A204.1 (cell line): ENCODE data around the gene OR9Q1.
"Not testable (repeated sequence)": the region's sequence is repeated elsewhere in the genome, so short reads cannot be mapped to it uniquely, and the experiment has no call there.

Experiments
- FAIRE-seq: peaks from 2 replicates; lab custom pipeline; 2012; peaks lifted over from hg19 to GRCh38; lab: Jason Lieb, UNC

The OR9Q1 gene

GRCh38 chr11:58023435-58023931, at the start of gene OR9Q1:
OR9Q1 (plus strand) TSS chr11:58023881; CDS start chr11:58179445, 155,564 bp downstream.
- no peak for FAIRE-seq

- no peak for FAIRE-seq
These were observed 49.5 kb upstream of the OR9Q1 start for GRCh38 chr11:57974132-57974531.

- no peak for FAIRE-seq
These were observed 48.7 kb upstream of the OR9Q1 start for GRCh38 chr11:57974848-57975601.

GRCh38 chr11:57977709-57978108, 46.0 kb upstream of the OR9Q1 start:
- FAIRE-seq: no peak

- no peak for FAIRE-seq
These were observed 44.8 kb upstream of the OR9Q1 start for GRCh38 chr11:57978686-57979531.

GRCh38 chr11:57979532-57980079, 44.1 kb upstream of the OR9Q1 start:
- no peak for FAIRE-seq

GRCh38 chr11:57980201-57980600, 43.5 kb upstream of the OR9Q1 start:
- FAIRE-seq: no peak

- no peak for FAIRE-seq
These were observed 42.1 kb upstream of the OR9Q1 start for GRCh38 chr11:57981536-57981935.

GRCh38 chr11:57982776-57983175, 40.9 kb upstream of the OR9Q1 start:
- FAIRE-seq: no peak

- FAIRE-seq: no peak
These were observed 40.5 kb upstream of the OR9Q1 start for GRCh38 chr11:57983191-57983590.

- FAIRE-seq: not testable (repeated sequence)
These were observed 24.2 kb upstream of the OR9Q1 start for GRCh38 chr11:57999523-57999922.

- not testable (repeated sequence) for FAIRE-seq
These were observed 23.7 kb upstream of the OR9Q1 start for GRCh38 chr11:58000021-58000420.

- no peak for FAIRE-seq
These were observed 23.0 kb upstream of the OR9Q1 start for GRCh38 chr11:58000699-58001098.

GRCh38 chr11:58003036-58003435, 20.6 kb upstream of the OR9Q1 start:
- FAIRE-seq: no peak

- no peak for FAIRE-seq
These were observed 20.1 kb upstream of the OR9Q1 start for GRCh38 chr11:58003591-58003990.

- no peak for FAIRE-seq
These were observed 19.0 kb upstream of the OR9Q1 start for GRCh38 chr11:58004664-58005063.

- FAIRE-seq: no peak
These were observed 16.7 kb upstream of the OR9Q1 start for GRCh38 chr11:58006940-58007339.

GRCh38 chr11:58011771-58012170, 11.9 kb upstream of the OR9Q1 start:
- FAIRE-seq: no peak

- FAIRE-seq: no peak
These were observed 965 bp downstream of the OR9Q1 start for GRCh38 chr11:58024601-58025091.

- FAIRE-seq: no peak
These were observed 3.7 kb downstream of the OR9Q1 start for GRCh38 chr11:58027341-58027740.

- no peak for FAIRE-seq
These were observed 5.2 kb downstream of the OR9Q1 start for GRCh38 chr11:58028687-58029411.

GRCh38 chr11:58030653-58031052, 7.0 kb downstream of the OR9Q1 start, which contains the start of gene OR6Q1:
OR6Q1 (plus strand) TSS chr11:58030953; CDS start chr11:58030953, 0 bp downstream.
- no peak for FAIRE-seq
